Uterus (tissue), 2 donors: ENCODE results near the gene PTPRD.

Experiments used
- CTCF ChIP-seq, 4 experiments: fragments of 200-600 bp in 2 of 4; fragments of 450-650 bp in 2 of 4; sonication (generic) in 2 of 4; IDR thresholded peaks; one replicate each; pipeline ENCODE4 v1.5.1; 2016 to 2019; ENCODE audit warnings: antibody characterized with exemption in 4 of 4, mild to moderate bottlenecking in 2 of 4, moderate library complexity in 1 of 4
- POLR2A ChIP-seq, 2 donors: fragments of 450-650 bp; IDR thresholded peaks; one replicate each; pipeline ENCODE4 v1.6.1; 2016; ENCODE audit warnings: antibody characterized with exemption in 2 of 2, mild to moderate bottlenecking in 1 of 2, moderate library complexity in 1 of 2

DNA sequence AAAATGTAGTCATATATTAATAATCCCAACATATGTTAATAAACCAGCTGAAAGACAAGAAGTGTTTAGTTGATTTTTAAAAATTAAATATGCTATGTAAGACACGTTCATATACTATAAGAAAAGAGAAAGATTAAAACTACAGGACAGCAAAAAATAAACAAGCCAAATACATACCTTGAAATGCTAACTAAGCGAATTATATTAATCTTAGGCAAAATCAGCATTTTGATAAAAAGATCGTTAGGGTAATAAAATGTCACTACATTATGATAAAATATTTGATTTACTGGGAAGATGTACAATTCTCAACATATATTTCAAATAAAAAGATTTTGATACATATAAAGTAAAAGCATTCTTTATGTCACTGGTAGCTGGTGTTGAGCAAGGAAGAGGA, 938.3 kb downstream of the PTPRD start:
- TF ChIP-seq CTCF (IDR thresholded peaks at IDR 0.05) (no peak), POLR2A (IDR thresholded peaks at IDR 0.05) (no peak)
